Activated naive CD8-positive, alpha-beta T cell treated with anti-CD3 and anti-CD28 coated beads for 36 hours (primary cell): ENCODE data around the gene CCDC30. TPM values are rescaled to one million over a fixed set of nuclear protein-coding genes. Genes with fewer than 3 reads are reported as not detected.

Source experiments
- DNase-seq: peaks from one replicate; pipeline ENCODE4 v3.0.0; 2021
- H3K27ac Mint-ChIP-seq: one replicate; pipeline ENCODE4 v1.8.0; 2022; ENCODE audit warnings: mild to moderate bottlenecking, moderate library complexity, mixed read lengths
- H3K27me3 Mint-ChIP-seq: one replicate; pipeline ENCODE4 v1.8.0; 2022; ENCODE audit warnings: mild to moderate bottlenecking, mixed read lengths
- H3K36me3 Mint-ChIP-seq: one replicate; pipeline ENCODE4 v1.8.0; 2021; ENCODE audit warnings: mild to moderate bottlenecking, mixed read lengths
- H3K4me1 Mint-ChIP-seq: one replicate; pipeline ENCODE4 v1.8.0; 2021; ENCODE audit warnings: mixed read lengths
- H3K4me3 Mint-ChIP-seq: one replicate; pipeline ENCODE4 v1.8.0; 2022; ENCODE audit warnings: mild to moderate bottlenecking, moderate library complexity, mixed read lengths
- H3K9me3 Mint-ChIP-seq: one replicate; pipeline ENCODE4 v1.8.0; 2022; ENCODE audit warnings: mixed read lengths
- total RNA-seq, 2 experiments: library from RNA; stranded (reverse); gene quantifications; one replicate each; pipeline ENCODE4 v1.2.3, GENCODE V29; 2021

The CCDC30 gene
- 1 to 10 TPM in 1 of 2 experiments, under 1 TPM in 1; 0.72 to 1.0 TPM for total RNA-seq

DNA sequence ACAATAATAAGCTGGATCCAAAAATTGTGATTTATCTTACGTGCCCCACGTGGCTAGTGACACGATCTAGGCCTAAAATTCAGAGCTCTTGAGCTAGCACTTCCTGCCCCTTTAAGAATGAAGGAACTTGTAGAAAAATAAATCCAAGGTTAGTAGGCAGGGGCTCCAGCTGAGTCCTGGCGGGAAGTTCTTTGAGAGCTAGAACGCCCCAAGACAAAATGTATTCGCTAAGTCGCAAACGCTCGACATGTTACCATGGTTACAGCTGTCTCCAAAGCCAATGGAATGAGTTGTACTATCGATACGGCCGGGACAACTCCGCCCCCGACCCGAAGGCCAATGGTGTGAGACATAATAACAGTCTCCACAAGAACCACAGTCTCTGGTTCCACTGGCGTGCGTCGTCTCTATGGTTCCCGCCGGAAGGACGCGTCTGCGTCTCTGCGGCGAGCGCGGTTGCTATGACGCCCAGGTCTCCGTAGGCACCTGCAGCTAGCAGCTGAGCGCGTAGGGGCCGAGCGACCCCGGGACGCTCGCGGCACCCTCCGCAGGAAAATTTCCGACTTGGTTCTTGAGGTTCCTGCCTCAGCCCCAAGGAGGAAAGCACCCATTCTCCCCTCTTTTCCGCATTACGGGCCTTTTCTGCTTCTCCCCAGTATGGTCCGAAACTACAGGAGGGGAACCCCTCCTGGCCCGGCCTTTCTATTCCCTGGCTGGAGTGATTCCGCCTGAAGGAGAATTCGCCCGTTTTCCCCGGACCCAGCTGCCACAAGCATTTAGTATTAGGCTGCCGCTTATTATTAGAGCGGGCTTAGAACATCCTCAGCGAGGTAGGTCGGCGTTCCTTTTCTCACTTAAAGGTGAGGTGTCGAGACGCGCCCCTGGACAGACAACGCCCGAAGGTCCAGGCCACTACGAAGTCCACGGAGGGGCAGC, at the start of gene CCDC30:
Gene CCDC30 (plus strand): TSS at position 459 of the 936 bp plus-strand sequence. CDS start 17,266 bp downstream, outside the sequence.
- H3K27me3 Mint-ChIP-seq: no peaks in the 10 kb centered on the region
- H3K36me3 Mint-ChIP-seq: peaks cover 23% of the 10 kb centered on the region
- H3K4me1 Mint-ChIP-seq: peaks cover 34% of the 10 kb centered on the region
- DNase-seq: peak; percentile 94
- peak within 1 kb of the TSS; percentile 81 for H3K4me3 Mint-ChIP-seq
- peak within 1 kb of the TSS; percentile 81 for H3K27ac Mint-ChIP-seq
- no peaks in the 10 kb centered on the region for H3K9me3 Mint-ChIP-seq

- H3K27me3 Mint-ChIP-seq: no peaks in the 10 kb centered on the region
- H3K9me3 Mint-ChIP-seq: no peaks in the 10 kb centered on the region
- DNase-seq: no peak
- H3K4me3 Mint-ChIP-seq: no peak overlapping the region
- H3K36me3 Mint-ChIP-seq: peaks cover 2% of the 10 kb centered on the region
- no peaks in the 10 kb centered on the region for H3K4me1 Mint-ChIP-seq
- no peak overlapping the region for H3K27ac Mint-ChIP-seq
Observed at GRCh38 chr1:42414551-42415496, 48.3 kb upstream of the CCDC30 start.

GRCh38 chr1:42417166-42417565, 45.9 kb upstream of the CCDC30 start:
- DNase-seq: no peak
- Mint-ChIP-seq H3K27ac (no peak overlapping the region), H3K9me3 (no peaks in the 10 kb centered on the region), H3K36me3 (peaks cover 2% of the 10 kb centered on the region), H3K27me3 (no peaks in the 10 kb centered on the region), H3K4me3 (no peak overlapping the region), H3K4me1 (no peaks in the 10 kb centered on the region)

DNA sequence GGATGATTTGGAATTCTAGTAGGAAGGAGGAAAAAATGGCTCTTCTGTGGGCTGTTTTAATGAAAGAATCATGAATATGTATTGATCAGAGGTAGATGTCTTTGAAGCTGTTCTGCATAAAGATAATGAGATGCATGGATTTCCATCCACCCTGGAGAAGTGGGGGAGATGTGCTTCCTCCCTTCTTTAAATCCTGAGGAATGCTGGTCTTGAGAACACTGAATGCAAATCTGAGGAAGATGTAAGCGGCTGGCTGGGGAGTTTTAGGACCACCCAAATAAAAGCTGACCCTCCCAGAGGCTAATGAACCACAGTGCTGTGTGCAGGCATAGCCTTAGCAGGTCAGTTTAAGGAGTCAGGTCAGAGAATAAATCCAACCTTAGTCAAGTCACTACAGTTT, 44.6 kb upstream of the CCDC30 start:
- H3K36me3 Mint-ChIP-seq: peaks cover 2% of the 10 kb centered on the region
- H3K27me3 Mint-ChIP-seq: no peaks in the 10 kb centered on the region
- no peak for DNase-seq
- no peaks in the 10 kb centered on the region for H3K9me3 Mint-ChIP-seq
- H3K4me1 Mint-ChIP-seq: no peaks in the 10 kb centered on the region
- no peak overlapping the region for H3K4me3 Mint-ChIP-seq
- no peak overlapping the region for H3K27ac Mint-ChIP-seq

DNA sequence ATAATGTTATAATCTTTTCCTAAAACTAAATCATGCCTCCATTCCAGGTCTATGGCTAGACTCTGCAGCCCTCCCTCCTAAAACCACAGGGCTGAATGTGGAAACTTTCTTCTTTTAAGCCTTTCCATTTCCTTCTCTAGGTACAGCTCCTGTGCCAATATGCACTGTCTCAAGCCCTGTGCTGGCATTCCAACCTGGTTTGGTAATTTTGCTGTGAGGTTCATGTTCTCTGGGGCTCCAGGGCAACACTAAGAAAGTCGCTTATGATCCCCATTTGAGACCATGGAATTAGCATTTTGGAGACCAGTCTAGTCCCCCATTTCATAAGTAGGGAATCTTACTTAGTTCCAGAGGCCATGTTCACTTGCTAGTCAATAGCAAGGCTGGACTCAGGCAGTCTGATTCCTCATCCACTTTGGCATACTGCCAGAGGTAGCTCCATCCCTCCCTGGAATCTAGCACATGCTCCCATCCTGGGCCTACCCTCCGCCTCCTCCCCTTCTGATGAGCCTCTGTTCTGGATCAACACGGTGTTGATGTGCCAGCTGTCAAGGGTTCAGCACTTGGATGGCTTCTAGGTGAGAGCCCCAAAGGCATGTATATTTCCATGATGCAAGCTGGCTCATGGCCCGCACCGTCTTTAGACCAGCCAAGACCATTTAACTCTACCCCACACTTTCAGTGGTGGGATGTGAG, 43.8 kb upstream of the CCDC30 start:
- Mint-ChIP-seq H3K9me3 (no peaks in the 10 kb centered on the region), H3K4me3 (no peak overlapping the region), H3K4me1 (no peaks in the 10 kb centered on the region), H3K27ac (no peak overlapping the region), H3K36me3 (peaks cover 2% of the 10 kb centered on the region), H3K27me3 (no peaks in the 10 kb centered on the region)
- no peak for DNase-seq

DNA sequence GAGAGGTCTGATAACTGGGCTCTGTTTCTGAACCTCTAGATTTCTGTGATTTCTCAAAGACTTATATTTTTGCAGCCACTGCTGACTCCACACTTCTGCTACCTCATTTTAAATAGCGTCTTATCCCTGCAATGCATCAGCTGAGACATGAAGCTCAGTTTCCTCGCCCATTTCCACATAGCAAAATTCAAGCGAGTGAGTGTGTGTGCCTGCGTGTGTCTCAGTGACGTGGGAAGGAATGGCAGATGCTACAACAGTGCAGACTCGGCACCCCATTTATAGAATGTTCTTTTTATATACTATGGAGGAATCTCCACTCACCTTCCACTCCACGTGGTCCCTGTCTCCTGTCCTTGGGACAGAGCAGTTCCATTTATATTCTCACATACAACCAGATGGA, 43.0 kb upstream of the CCDC30 start:
- no peaks in the 10 kb centered on the region for H3K9me3 Mint-ChIP-seq
- DNase-seq: no peak
- H3K4me1 Mint-ChIP-seq: no peaks in the 10 kb centered on the region
- H3K4me3 Mint-ChIP-seq: no peak overlapping the region
- H3K36me3 Mint-ChIP-seq: no peaks in the 10 kb centered on the region
- no peaks in the 10 kb centered on the region for H3K27me3 Mint-ChIP-seq
- H3K27ac Mint-ChIP-seq: no peak overlapping the region

DNA sequence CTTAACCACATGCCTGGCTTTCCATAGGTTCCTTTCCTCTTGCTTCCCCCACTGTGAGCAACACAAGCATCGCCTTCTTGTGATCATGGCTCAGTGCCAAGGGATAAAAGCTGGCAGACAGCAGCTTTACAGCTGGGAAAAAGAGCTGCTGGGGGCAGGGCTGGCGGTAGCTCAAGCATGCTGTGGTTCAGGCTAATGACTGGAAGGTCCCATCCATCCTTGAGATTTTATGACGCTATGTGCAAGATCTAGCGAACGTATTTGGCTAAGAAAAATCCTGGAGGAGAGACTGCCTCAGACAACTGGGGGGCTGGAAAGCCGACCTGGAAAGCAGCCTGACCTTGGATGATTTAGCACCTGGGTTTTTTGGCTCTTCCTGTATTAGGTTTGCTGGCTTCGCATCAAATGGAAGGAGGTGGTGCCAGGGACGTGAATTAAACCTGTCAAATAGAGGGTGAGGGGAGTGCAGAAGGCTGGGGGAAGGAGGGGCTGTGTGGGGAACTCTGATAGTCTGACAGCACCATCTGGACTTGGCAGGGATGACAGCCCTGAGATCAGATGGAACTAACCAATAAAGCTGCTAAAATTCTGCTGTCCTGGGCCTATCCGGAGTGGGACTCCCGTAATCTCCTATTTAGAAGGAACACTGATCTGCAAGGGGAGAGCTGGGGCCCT, 42.0 kb upstream of the CCDC30 start:
- no peaks in the 10 kb centered on the region for H3K36me3 Mint-ChIP-seq
- no peak overlapping the region for H3K27ac Mint-ChIP-seq
- no peaks in the 10 kb centered on the region for H3K4me1 Mint-ChIP-seq
- DNase-seq: no peak
- H3K4me3 Mint-ChIP-seq: no peak overlapping the region
- no peaks in the 10 kb centered on the region for H3K27me3 Mint-ChIP-seq
- H3K9me3 Mint-ChIP-seq: no peaks in the 10 kb centered on the region

DNA sequence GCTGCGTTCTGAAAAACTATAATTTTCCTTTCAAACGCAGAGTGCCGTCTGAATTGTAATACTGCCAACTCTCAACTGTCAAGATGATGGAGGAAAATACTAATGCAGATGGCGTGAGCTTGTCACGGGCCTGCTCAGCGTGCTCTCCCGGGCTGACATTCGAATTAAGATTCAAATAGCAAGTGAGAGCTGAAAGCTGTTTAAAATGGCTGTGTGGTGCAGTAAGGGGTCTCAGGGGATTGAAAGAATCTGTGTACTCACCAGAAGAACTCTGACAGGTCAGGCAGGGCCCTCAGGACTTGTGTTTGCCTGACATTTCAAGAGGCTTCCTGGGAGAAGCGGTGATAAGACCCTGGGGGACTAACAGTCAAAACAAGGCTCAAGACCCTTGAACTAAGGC, 40.3 kb upstream of the CCDC30 start:
- DNase-seq: no peak
- Mint-ChIP-seq H3K4me1 (no peaks in the 10 kb centered on the region), H3K4me3 (no peak overlapping the region), H3K36me3 (no peaks in the 10 kb centered on the region), H3K27ac (no peak overlapping the region), H3K27me3 (no peaks in the 10 kb centered on the region), H3K9me3 (no peaks in the 10 kb centered on the region)

DNA sequence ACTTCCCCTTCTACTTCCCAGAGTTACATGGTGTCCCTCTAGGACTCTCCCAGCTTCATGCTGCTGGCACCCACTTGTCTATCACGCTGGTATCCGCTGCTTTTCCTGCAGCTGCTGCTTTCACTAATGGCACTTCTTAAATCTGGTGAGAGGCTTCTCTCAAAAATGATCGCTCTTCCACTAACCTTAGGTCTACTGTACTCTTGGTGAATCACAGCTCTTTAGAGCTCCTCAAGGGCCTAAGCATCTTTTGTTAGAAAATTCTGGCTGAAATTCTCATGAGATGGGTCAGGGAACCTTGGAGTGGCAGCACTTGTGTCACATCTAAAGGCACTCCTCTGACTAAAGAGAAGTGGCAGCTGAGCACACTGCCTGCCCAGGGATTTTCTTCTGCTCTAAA, 39.4 kb upstream of the CCDC30 start:
- Mint-ChIP-seq H3K36me3 (no peaks in the 10 kb centered on the region), H3K4me3 (no peak overlapping the region), H3K27me3 (no peaks in the 10 kb centered on the region), H3K9me3 (no peaks in the 10 kb centered on the region), H3K4me1 (no peaks in the 10 kb centered on the region), H3K27ac (no peak overlapping the region)
- no peak for DNase-seq

- Mint-ChIP-seq H3K4me3 (no peak overlapping the region), H3K4me1 (no peaks in the 10 kb centered on the region), H3K9me3 (no peaks in the 10 kb centered on the region), H3K27ac (no peak overlapping the region), H3K27me3 (no peaks in the 10 kb centered on the region), H3K36me3 (no peaks in the 10 kb centered on the region)
- no peak for DNase-seq
Observed at GRCh38 chr1:42424201-42424600, 38.9 kb upstream of the CCDC30 start.

DNA sequence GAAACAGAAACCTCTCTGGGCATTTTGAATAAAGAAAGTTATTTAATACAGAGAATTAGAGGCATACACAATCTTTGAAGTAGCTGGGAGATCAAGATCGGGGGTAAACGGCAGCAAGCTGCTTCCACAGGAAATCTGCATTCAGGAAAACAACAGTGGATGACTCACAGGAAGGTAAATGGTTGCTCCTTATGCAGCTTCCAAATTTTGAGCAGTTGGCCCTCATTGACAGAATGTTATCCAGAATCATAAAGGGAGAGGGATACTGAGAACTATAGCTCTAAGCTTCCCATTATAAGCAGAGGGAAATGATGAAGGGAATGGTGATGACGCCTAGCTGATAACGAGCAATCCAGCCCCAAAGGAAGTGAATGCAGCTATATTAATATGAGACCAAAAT, 35.8 kb upstream of the CCDC30 start:
- H3K36me3 Mint-ChIP-seq: no peaks in the 10 kb centered on the region
- no peaks in the 10 kb centered on the region for H3K4me1 Mint-ChIP-seq
- H3K9me3 Mint-ChIP-seq: no peaks in the 10 kb centered on the region
- no peak for DNase-seq
- H3K27ac Mint-ChIP-seq: no peak overlapping the region
- H3K4me3 Mint-ChIP-seq: no peak overlapping the region
- H3K27me3 Mint-ChIP-seq: no peaks in the 10 kb centered on the region

GRCh38 chr1:42429603-42430002, 33.5 kb upstream of the CCDC30 start:
- Mint-ChIP-seq H3K27me3 (no peaks in the 10 kb centered on the region), H3K9me3 (no peaks in the 10 kb centered on the region), H3K27ac (no peak overlapping the region), H3K4me3 (no peak overlapping the region), H3K4me1 (no peaks in the 10 kb centered on the region), H3K36me3 (no peaks in the 10 kb centered on the region)
- DNase-seq: no peak

- Mint-ChIP-seq H3K27me3 (no peaks in the 10 kb centered on the region), H3K4me1 (no peaks in the 10 kb centered on the region), H3K36me3 (no peaks in the 10 kb centered on the region), H3K27ac (no peak overlapping the region), H3K4me3 (no peak overlapping the region), H3K9me3 (no peaks in the 10 kb centered on the region)
- DNase-seq: no peak
Observed at GRCh38 chr1:42430286-42431135, 32.6 kb upstream of the CCDC30 start.

DNA sequence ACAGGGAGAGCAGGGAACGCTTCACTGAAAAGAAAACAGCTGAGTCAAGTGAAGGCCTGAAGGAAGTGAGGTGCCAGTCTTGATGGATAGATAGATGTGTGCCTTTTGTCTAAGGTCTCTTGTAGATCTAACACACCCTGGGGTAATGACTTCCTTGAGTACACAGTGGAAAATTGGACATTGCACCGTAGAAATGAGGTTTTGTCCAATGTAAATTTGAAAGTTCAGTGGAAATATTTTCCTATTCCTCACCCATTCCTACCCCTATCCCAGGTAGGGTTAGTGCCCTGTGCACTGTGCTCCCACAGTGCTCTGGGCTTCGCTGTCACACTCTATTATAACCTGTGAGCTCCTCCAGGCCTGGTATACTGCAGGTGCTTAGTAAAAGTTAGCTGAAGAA, 31.6 kb upstream of the CCDC30 start:
- H3K4me1 Mint-ChIP-seq: no peaks in the 10 kb centered on the region
- DNase-seq: no peak
- no peaks in the 10 kb centered on the region for H3K9me3 Mint-ChIP-seq
- H3K27me3 Mint-ChIP-seq: no peaks in the 10 kb centered on the region
- no peak overlapping the region for H3K27ac Mint-ChIP-seq
- H3K36me3 Mint-ChIP-seq: no peaks in the 10 kb centered on the region
- H3K4me3 Mint-ChIP-seq: no peak overlapping the region
